ENCODE results near the gene SLC35B1. TPM values are rescaled to one million over a fixed set of nuclear protein-coding genes. Genes with fewer than 3 reads are reported as not detected.
"Not testable (repeated sequence)": the region's sequence is repeated elsewhere in the genome, so short reads cannot be mapped to it uniquely, and the experiment has no call there.

Gene SLC35B1
- total RNA-seq, 1 experiment from 2014 or later = 160 TPM

DNA sequence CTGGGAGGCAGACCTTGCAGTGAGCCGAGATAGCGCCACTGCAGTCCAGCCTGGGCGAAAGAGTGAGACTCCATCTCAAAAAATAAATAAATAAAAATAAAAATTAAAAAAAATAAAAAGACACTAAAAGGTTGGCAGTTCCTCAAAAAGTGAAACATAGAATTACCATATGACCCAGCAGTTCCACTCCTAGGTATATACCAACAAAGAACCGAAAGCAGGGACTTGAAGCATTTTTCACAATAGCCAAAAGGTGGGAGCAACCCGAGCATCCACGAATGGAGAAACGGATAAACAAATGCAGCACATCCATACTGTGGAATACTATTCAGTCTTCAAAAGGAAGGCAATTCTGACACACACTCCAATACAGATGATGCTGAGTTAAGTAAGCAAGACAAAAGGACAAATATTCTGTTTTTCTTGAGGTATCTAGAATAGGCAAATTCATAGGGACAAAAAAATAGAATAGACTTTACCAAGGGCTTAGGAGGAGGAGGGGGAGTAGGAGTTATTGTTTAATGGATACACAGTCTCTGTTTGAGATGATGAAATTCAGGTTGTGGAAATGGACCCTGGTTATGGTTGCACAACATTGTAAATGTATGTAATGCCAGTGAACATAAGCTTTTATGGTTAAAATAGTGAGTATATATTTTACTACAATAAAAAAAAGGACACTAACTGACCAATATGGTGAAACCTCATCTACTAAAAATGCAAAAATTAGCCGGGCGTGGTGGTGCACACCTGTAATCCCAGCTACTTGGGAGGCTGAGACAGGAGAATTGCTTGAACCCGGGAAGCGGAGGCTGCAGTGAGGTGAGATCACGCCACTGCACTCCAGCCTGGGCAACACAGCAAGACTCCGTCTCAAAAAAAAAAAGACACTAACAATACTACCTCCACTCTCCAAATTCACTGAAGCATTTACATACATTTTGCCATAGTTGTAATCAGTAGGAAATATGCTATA lies 27.0 kb upstream of the SLC35B1 start:
- DNase-seq (ENCODE audit: low spot score) = no peak

DNA sequence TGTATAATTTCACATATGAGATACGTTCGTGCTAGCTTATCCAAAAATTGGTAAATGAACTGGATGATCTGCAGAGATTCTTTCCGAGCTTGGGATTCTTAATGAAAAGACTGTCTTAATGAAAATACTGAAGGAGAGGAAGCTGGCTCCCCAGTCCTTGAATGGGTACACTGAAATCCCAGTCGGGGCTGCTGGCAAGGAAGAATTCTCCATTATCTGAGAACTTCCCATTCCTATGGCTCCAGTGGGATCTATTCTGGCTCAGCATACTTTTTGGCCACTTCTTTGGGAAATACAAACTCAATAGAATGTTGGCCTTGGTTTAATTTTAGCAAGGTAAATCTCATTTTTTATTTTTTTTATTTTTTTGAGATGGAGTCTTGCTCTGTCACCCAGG lies 23.7 kb upstream of the SLC35B1 start:
- no peak for DNase-seq (ENCODE audit: low spot score)

DNA sequence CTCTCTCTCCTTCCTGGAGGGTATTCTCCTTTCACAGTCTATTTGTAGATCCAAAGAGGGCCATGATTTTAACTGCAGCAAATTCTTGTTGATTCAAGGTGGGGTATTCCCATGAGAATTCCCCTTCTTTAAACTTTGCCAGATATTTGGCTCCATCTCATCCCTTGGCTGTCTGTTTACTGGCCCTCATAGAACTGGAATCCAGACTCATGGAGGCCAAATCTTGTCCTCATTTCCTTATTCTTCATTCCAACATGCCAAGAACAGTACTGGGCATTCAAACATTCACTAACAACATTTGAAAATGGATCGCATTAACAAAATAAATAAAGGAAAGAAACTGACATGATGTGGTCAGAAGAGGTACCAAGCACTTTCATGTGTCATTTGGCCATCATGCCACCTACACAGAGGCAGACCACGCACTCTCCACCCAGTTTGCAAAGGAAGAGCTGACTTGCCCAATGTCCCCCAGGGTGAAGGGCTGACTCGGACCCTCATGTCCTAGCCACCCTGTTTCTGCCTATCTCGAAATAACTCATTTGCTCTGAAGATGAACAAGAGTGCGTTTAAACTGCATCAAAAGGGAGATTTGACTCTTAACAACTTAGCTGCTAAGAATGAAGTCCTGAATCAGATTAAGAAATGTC lies 23.1 kb upstream of the SLC35B1 start:
- DNase-seq (ENCODE audit: low spot score) = no peak

DNA sequence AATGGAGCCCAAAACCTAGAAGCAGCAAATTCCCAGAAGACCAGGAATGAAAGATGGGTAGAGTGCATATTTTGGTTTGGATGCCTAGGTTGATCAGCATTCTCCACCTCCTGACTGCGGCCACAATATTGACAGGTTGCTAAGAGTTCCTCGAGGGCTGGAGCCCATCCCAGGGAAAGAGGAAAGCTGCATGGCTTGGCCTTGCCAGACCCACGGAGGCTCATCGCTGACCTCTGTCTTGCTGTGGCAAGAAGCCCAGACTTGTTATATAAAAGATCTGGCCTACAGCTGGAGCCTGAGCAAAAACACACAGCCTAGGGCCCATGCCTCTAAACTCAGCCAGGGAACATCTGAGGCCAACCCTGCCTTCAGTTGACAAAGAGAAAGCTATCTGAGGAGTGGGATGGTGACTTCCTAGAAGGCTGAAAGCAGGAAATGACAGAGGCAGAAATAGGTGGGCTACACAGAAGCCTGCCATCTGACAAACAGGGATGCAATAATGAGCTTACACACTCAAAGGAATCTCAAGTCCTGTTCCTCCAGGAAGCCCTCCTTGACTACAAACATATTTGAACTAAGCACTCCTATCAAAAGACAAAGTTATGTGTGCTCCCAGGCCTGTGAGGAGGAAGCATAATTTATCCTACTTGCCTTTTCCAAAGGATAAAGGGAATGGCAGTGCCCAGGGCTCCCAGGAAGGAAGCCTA lies 22.5 kb upstream of the SLC35B1 start:
- DNase-seq (ENCODE audit: low spot score) = no peak

DNA sequence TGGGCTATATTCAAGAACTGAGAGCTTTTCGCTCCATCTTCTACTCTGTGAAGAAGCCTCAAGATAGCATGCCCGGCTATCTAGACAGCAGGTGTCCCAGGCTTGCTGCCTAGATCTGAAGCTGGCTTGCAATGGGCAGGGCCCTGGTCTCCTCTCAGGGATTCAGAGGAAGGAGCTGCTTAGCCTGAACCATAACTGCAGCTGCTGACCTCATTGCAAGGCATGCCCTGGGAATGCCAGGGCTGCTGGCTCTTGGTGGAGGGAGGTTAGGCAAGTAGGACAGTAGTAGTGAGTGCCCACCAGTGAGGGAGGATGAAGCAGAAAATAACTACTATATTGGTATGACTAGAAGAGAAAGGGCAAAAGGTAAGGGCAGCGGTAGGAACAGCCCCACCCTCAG lies 21.3 kb upstream of the SLC35B1 start:
- no peak for DNase-seq (ENCODE audit: low spot score)

DNA sequence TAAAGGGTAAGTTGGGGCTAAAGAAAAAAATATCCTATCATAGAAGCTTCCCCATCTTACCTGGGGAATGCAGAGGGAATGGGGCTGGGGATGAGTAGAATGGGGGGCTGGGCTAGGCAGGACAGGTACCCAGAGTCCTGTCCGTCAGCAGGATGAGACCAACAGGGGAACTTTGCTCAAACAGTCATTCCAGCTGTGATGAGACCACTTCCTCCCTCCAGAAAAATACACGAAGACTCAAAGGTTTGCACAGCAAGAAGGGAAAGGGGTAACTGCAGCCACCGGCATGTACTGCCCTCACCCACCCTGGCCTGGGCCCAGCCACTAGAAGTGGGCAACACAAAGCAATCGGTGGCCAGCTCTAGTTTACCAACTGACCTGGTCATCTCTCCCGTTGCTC lies 20.7 kb upstream of the SLC35B1 start:
- DNase-seq (ENCODE audit: low spot score) = no peak

DNA sequence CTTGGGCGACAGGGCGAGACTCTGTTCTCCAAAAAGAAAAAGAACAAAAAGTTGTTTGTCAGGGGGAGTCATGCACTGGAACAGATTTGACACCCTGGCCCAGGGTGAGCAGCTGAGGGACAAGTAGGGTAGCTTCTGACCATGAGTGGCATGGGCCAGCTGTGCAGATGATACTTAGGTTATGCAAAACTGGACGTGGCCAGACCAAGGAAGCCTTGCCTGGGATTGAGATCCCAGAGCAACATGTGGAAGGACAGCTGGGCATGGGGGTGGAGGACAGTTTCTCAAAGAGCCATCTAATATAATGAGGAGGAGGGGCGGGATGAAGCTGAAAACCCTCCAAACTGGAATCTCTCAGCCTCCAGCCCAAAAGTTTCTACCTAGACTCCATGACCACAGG lies 19.6 kb upstream of the SLC35B1 start:
- no peak for DNase-seq (ENCODE audit: low spot score)

DNA sequence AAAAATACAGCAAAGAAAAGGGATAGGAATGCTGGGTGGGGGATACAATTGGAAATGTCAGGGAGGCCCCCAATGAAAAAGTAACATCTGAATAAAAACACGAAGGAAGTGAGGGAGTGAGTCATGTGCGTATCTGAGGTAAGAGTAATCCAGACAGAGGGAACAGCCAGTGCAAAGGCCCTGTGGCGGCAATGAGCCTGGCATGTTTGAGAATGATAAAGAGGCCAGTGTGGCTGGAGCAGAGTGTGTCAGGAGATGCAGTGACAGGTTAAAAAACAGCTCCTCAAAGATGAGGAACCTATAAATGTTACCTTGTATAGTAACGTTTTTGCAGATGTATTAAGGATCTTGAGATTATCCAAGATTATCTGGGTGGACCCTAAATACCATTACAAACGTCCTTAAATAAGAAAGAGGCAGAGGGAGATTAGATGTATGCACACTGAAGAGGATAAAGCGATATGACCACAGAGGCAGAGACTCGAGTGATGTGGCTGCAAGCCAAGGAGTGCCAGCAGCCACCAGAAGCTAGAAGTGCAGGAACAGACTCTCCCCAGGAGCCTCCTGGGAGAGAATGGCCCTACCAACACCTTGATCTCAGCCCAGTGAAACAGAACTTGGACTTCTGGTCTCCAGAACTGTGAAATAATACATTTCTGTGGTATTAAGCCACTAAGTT lies 17.8 kb upstream of the SLC35B1 start:
- DNase-seq (ENCODE audit: low spot score) = no peak

DNA sequence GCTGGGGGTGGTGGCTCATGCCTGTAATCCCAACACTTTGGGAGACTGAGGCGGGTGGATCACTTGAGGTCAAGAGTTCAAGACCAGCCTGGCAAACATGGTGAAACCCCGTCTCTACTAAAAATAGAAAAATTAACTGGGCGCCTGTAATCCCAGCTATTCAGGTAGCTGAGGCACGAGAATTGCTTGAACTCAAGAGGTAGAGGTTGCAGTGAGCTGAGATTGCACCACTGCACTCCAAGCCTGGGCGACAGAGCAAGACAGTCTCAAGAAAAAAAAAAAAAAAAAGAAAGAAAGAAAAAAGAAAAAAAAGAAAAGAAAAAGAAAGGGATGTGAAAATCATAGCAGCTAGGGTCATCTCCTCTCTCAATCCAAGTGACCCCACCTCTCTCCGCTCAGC lies 16.8 kb upstream of the SLC35B1 start:
- not testable (repeated sequence) for DNase-seq (ENCODE audit: low spot score)

DNA sequence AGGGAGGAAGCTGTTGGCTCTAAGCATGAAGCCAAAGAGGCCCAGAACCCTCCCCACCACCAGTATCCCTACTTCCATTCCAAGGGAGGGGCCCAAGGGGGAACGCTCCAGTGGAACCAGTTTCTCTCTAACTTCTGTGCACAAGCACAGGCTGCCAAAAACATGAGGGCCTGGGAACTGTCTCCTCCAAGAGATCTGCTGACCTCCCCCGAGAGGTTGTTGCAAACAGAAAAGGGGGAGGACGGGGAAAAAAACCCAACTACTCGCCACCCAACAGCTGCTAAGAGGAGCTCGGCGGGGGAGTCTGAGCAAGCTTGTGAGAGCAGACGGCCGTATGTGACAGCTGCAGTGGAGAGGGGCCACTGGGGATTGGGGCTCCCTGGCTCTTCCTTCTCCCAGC lies 15.7 kb upstream of the SLC35B1 start:
- no peak for DNase-seq (ENCODE audit: low spot score)

DNA sequence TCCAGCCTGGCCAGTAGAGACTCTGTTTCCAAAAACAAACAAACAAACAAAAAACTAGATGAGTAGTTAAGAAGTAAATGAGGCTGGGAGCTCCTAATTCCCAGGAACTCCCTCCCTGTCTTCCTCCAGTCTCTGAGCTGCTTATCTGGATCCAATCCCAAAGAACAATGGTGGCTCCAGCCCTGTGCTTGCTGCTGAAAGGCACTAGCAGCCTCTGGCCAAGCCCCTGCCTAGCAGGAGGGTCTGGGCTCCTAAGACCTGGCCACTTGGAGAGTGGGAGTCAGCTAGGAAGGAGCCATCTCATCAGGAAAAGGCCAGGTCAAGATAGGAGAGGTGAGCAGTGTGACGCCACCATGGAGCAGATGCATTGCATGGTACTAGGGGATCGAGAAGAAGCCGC lies 14.3 kb upstream of the SLC35B1 start:
- no peak for DNase-seq (ENCODE audit: low spot score)

DNA sequence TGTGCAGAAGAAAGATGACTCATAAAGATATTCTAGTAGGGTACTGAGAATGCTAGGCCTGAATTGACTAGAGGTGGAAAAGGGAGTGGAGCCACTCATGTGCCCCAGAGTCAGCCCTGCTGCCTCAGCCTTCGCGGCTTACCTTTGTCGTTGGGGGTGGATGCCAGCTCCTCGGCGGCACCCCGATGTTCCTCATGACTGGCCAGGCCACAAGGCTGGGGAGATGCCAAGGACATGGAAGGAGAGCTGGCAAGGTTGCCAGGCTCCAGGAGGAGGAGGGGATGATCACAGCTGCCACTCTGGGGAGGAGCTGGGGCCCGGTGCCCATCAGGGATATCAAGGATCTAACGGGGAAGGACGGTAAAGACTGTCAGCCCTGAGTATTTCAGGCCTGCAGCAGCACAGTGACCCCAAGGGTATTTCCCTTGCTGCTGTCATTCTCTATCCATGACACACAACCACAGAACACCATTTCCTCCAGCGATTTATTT lies 9.7 kb upstream of the SLC35B1 start:
- DNase-seq (ENCODE audit: low spot score) = no peak

DNA sequence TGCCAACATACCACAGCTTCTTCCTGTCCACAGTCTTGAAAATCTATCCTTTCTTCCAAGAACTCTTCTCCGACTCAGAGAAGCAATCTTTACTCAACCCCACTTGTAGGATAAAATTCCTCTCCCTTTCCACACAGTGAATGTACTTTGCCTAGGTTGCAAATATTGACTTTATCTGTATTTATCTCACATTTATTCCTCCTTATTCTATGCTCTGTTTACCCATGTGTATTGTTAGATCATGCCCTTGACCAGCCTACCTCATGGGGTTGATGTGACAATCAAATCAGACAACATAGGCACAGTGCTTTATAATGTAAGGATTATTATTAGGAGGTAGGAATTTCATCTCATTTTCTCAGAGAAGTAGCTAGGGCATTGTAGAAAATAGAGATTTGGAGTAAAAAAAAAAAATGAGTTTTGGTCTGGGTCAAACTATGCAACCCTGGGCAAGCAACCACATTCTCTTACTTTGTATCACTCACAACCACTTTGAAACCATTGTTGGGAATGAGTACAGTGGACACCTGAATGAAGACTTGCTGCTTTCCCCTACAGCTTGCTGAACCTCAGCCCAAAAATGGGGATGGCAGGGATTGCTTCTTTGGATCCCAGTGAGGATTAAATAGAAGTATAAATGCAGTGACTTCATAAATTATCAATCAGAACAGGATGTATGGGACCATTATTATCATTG lies 9.1 kb upstream of the SLC35B1 start:
- DNase-seq (ENCODE audit: low spot score) = no peak

DNA sequence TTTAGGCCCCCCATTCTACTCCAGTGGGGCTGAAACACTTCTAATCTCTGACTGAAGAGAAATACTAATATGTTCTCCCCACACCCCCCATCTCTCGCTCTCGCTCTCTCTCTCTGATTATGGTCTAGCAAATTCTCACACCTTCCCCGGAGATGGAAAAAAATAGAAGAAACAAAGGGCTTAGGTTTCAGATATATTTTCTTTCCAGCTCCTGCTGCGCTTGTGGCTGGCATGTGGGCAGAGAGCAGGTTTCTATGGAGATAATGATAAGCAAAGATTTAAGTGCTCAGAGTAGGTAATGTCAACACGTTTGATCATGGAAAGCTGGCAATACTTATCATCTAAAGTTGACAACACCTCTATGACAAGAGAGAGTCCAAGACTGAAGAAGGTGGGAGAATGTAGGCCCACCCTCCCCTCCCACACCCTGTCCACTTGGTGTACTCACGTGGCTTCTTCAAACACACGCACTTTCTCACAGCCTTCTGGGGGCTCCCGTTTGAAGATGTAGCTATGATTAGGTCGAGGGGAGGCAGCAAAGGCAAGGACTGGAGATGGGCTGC lies 8.0 kb upstream of the SLC35B1 start:
- no peak for DNase-seq (ENCODE audit: low spot score)

DNA sequence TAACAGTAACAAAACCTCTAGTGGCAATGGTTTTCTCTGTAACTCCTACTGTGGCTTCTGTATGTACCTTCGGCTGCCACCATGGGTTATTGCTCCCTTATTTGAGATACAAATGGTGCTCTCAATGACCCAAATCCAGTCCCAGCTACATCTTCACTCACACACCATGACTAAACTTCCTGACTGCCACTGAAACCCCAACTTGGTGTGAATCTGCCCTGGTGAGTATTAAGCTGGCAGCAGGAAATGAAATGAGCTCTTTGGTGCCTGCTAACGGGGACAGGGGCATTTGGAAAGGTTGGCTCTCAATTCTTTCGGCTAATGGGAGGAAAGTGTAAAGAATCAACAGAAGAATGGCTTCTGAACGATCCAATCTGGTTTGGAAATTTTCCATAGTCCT lies 7.5 kb upstream of the SLC35B1 start:
- no peak for DNase-seq (ENCODE audit: low spot score)

DNA sequence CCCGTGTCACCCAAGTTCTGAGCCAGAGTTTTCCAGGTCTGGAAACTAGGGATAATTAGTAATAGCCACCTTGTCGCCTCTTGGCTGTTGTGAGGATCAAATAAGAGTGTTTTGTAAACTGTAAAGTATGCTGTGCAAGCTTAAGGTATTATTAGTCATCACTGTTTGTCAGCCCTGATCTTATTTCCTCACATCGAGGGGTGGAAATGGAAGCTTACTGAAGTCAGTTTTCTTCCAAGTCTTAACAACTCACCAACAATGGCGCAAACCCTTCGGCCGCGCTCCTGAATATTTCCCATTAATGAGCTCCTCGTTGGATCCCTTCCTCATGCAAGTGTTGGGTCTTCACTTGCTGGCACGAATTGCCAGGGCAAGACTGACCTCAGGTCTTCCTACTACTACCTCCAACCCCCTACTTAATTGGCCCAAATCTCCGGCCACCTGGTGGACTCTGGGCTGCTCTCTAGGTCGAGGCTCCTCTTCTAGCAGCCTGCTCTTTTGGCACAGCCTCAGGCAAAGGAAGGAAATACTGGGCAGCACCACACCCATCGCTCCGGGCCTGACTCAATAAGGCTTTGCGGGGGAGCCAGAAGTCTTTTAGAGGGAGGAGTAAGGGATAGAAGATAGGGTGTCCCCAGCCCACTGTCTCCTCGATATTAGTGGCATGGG lies 885 bp upstream of the SLC35B1 start:
- no peak for DNase-seq (ENCODE audit: low spot score)

DNA sequence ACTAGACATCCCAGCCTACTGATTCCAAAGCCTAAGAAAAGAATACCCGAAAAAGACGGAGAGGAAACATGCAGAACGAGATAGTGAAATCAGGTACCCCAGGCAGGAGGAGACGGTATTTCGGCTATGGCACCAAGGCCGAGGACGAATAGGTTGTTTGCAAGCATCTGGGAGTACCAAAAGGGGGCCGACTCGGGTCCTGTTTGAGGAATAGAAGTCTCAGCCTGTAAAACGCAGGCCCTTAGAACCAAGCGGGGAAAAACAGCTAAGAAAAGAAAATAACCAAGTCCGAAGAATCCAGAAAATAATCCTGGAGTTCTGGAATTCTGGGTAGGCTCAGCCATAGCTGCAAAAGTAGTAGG lies 537 bp downstream of the SLC35B1 start:
- DNase-seq (ENCODE audit: low spot score) = no peak

DNA sequence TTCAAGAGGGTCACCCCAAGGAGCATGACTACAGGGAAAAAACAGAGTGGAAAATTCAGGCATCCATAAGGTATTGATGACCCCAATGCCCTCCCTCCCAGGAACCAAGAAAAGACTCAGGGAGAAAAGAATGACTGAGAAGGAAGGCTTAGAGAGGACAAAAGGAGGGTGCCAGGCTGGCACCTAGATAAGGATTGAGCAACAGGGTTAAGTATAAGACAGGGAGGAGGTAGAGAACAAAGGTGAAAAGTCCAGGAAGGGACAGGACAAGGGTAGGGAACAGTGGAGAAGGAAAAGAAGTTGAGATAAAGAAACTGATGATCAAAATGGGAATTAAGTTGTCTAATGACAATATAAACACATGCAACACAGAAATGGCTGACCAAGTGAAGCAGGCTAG lies 2.5 kb downstream of the SLC35B1 start:
- no peak for DNase-seq (ENCODE audit: low spot score)

DNA sequence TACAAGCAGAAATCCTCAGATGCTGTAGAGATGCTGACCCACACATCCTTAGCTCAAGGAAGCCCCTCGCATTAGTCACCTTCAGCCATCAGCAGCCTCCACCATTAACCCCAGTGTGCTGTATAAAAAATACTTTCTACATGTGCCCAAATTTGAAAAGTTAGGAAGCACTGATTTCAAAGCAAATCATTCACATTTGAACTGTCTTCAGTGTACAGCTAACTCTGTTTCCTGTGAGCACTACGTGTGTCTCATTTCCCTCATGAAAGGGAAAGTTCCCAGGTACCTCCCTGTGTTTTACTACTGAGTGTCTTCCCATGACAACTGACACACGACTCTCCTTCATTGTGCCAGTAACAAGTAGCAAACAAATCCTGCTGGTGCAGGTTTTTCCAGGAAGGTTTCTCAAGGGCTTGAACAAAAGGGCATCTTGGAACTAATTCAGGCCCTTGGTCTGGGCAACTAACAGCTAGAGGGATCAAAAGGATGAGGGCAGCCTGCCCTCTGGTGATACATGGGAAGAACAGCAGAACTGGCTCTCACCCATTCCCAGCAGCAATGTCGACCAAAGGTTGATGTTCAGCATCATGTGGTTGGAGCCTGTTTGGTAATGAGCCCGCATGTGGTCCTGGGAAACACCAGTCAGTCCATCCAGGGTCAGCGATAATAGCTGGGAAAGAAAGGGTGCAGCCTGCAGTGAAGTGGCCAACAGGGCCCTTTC lies 4.0 kb downstream of the SLC35B1 start:
- DNase-seq (ENCODE audit: low spot score) = peak; percentile 53

DNA sequence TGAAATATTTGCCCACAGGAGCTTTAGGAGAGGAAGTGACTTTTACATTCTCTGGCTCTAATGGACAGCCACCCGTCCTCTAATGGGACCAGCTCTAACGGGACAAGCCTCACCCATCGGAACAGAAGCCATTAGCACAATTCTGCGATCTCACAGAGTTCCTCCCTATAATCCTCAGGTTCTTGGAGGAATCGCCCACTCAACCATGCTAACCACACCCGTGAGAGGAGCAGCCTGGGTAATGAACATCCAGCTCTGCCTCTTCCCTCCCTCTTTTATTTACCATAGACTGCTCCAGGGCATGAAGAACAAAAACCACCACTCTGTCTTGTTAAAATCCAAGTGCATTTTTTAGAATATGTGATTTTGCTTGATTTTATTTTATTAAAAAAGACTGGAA lies 6.8 kb downstream of the SLC35B1 start:
- no peak for DNase-seq (ENCODE audit: low spot score)
